Right lobe of liver (tissue), 6 donors: ENCODE results near the gene MED9. TPM values are rescaled to one million over a fixed set of nuclear protein-coding genes. Genes with fewer than 3 reads are reported as not detected.

Source experiments
- ATAC-seq, 4 donors: fragments of 200-7000 bp; cut with Tn5 transposase; one replicate each; pipeline ENCODE4 v1.9.1; 2020; ENCODE audit warnings: mild to moderate bottlenecking in 4 of 4, moderate library complexity in 4 of 4
- DNase-seq, 3 donors: peaks; one replicate each; pipeline ENCODE4 v3.0.0-alpha.2; 2020
- H3K27ac ChIP-seq, 3 donors: fragments of 200-600 bp; one replicate each; pipeline ENCODE4 v1.8.0; 2022
- H3K27me3 ChIP-seq, 2 donors: fragments of 200-600 bp; one replicate each; pipeline ENCODE4 v1.8.0; 2022
- H3K36me3 ChIP-seq, 4 donors: fragments of 200-600 bp; sonication (generic) in 1 of 4; one replicate each; pipeline versions ENCODE4 v1.5.1 to v1.8.0; 2017 to 2022; ENCODE audit warnings: control low read depth in 1 of 4
- H3K4me1 ChIP-seq, 4 donors: fragments of 200-600 bp; sonication (generic) in 1 of 4; one replicate each; pipeline versions ENCODE4 v1.5.1 to v1.8.0; 2017 to 2022; ENCODE audit warnings: control low read depth in 1 of 4
- H3K4me3 ChIP-seq, 3 donors: fragments of 200-600 bp; one replicate each; pipeline ENCODE4 v1.8.0; 2022
- H3K9me3 ChIP-seq, 4 donors: fragments of 200-600 bp; sonication (generic) in 1 of 4; one replicate each; pipeline versions ENCODE4 v1.5.1 to v1.8.0; 2017 to 2022; ENCODE audit warnings: control low read depth in 1 of 4
- POLR2A ChIP-seq: fragments of 450-650 bp; IDR thresholded peaks from one replicate; pipeline ENCODE4 v1.6.1; 2017; ENCODE audit warnings: antibody characterized with exemption, mild to moderate bottlenecking
- WGBS: methylation state at CpG from one replicate; pipeline ENCODE4 v1.1.6; 2018; ENCODE audit warnings: low coverage, low lambda C conversion rate; ENCODE audit not compliant: insufficient coverage; ENCODE audit errors: missing lambda C conversion rate; 5-methylcytosine and 5-hydroxymethylcytosine counted together
- intact Hi-C, 2 donors: fragments of 100-400 bp; cut with DNase I; formaldehyde crosslinking; loops; one replicate each; pipeline versions ENCODE4 v1.11.2 to v1.14.1; 2022
- total RNA-seq, 6 experiments: library from RNA; depleted of rRNA in 2 of 6; stranded (reverse); fragments of >200 nt in 2 of 6; fragmentation: NEBNext Ultra II Directional in 3 of 6; extraction: Animal tissue kit (Norgen Biotek cat#: 25700) in 3 of 6; gene quantifications; one replicate each; pipeline versions ENCODE4 v1.1.0 to v1.2.4, GENCODE V29; 2016 to 2023
- TF ChIP-seq, protein P1 (sequence below), 4 donors: fragments of 200-600 bp in 3 of 4; fragments of 450-650 bp in 1 of 4; IDR thresholded peaks; one replicate each; pipeline versions ENCODE4 v1.5.1 to v1.8.0; 2016 to 2022; ENCODE audit warnings: antibody characterized with exemption in 4 of 4, mild to moderate bottlenecking in 2 of 4
- donor health status: DM: no; HTN: yes; CAD: no.
- donor health status: DM: no; HTN: no; CAD: no.
- donor health status: DM: no; HTN: no; CAD: no.
- donor health status: DM: no; HTN: yes; CAD: no.
- donor health status: DM: no; HTN: yes; CAD: no.

Gene MED9
- total RNA-seq, 6 experiments from 2014 or later, result 5.7 to 24.4 (median 12.4) TPM

DNA sequence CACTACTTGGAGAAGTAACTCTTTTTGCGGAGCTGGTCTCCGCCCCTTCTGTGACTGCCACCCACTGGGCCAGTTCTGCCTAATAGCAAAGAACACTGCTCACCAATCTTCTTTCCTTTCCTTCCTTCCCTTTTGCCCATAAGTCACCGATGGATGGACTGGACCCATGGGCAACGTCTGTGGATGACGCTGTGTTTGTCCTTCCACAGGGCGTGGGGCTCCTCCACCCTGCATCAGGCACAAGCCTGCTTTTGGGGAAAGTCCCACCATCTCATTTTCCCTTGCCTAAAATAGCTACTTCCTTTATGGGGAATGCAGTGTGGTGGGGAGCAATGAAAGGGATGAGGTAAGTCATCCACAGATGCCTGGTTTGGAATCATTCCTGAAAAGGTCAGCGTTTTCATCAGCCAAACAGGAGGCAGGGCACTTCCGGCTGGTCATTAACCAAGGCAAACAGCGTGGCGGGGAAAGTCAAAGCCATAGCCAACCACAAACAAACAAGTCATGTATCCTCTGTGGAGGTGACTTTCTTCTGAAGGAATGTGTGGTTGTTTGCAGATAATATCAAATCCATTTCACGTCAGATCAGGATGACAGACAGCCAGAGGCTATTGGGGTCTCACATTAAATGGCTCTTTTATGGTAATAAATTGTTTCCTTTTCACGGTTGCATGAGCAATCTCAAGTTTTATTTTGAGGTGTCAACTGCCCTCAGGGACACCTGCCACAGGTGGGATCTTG lies 30.7 kb upstream of the MED9 start:
- H3K27me3 ChIP-seq, result no peaks in the 10 kb centered on the region
- peak; percentile 73 to 86 (median 82) for ATAC-seq
- DNase-seq, result peak; percentile 78 to 87 (median 85)
- peaks cover 0 to 42% (median 19%) of the 10 kb centered on the region in 4 donors for H3K4me1 ChIP-seq
- no peak overlapping the region for H3K4me3 ChIP-seq
- peak overlapping the region; percentile 80 to 97 (median 91) for H3K27ac ChIP-seq
- no peak for TF ChIP-seq POLR2A
- TF ChIP-seq, protein P1, sequence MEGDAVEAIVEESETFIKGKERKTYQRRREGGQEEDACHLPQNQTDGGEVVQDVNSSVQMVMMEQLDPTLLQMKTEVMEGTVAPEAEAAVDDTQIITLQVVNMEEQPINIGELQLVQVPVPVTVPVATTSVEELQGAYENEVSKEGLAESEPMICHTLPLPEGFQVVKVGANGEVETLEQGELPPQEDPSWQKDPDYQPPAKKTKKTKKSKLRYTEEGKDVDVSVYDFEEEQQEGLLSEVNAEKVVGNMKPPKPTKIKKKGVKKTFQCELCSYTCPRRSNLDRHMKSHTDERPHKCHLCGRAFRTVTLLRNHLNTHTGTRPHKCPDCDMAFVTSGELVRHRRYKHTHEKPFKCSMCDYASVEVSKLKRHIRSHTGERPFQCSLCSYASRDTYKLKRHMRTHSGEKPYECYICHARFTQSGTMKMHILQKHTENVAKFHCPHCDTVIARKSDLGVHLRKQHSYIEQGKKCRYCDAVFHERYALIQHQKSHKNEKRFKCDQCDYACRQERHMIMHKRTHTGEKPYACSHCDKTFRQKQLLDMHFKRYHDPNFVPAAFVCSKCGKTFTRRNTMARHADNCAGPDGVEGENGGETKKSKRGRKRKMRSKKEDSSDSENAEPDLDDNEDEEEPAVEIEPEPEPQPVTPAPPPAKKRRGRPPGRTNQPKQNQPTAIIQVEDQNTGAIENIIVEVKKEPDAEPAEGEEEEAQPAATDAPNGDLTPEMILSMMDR (IDR thresholded peaks at IDR 0.05), result no peak
- 20% methylated on average over 11 of the region's 12 CpGs for WGBS
- H3K9me3 ChIP-seq, result no peaks in the 10 kb centered on the region
- intact Hi-C loops, result loop anchor here in 1 of 2 donors (5.0 kb wide), 1 partner anchor 39 kb away; no protein-coding TSS in a partner anchor
- no peaks in the 10 kb centered on the region for H3K36me3 ChIP-seq

DNA sequence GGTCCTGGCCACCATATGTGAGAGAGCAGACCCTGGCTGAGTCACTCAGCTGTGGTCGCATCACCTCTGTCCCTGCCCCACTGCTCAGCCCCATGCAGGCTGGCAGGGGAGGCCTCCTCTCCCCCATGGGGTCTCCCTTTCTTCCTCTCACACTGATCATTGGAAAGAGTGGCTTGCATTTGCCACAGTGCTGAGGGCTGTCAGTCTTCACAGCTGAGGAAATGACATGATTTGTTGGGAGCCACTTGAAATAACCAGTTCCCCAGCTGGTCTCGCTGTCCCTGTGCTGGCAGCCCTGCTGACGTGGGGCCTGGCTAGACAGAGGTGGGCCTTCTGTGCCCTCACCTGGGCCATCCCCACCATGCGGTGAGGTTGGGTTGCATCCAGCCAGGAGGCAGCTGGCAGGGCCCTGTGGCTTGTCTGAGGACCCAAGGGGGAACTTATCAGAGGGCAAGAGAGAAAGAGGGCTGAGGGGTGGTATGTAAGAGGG lies 30.1 kb upstream of the MED9 start:
- H3K4me3 ChIP-seq, result no peak overlapping the region
- ATAC-seq (peak; percentile 2 to 30 (median 16)), DNase-seq (no peak)

DNA sequence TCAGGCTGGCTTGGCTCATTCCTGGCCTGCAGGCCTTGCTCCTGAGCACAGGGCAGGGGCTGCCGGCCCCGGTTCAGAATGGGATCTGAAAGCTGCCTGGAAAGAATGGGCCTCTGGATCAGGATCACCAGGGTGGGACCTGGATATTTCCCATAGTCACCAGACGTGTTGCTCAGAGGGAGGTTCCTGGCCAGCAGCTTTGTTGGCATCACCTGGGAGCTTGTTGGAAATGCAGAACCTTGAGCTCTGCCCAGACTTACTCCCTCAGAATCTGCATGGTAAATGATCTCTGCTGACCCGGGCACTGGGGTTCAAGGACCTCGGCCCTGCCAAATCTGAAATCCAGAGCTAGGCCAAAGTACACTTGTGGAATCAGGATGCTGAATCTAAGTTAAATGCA lies 29.5 kb upstream of the MED9 start:
- Histone ChIP-seq H3K27me3 (no peaks in the 10 kb centered on the region), H3K4me3 (no peak overlapping the region), H3K4me1 (peaks cover 0 to 42% (median 19%) of the 10 kb centered on the region in 4 donors), H3K9me3 (no peaks in the 10 kb centered on the region), H3K36me3 (no peaks in the 10 kb centered on the region), H3K27ac (peak overlapping the region; percentile 80 to 97 (median 91))
- DNase-seq, result peak; percentile 71 to 81 (median 76)
- intact Hi-C loops, result loop anchor here in 1 of 2 donors (5.0 kb wide), 1 partner anchor 40 kb away; no protein-coding TSS in a partner anchor
- ATAC-seq, result peak; percentile 62 to 78 (median 70)
- TF ChIP-seq POLR2A, result peak; percentile 60
- TF ChIP-seq, protein P1 (IDR thresholded peaks at IDR 0.05), result no peak
- 20% methylated on average over 1 of the region's 5 CpGs for WGBS

More for the DNA sequence above, 30.1 kb upstream of the MED9 start:
- intact Hi-C loops, result loop anchor here in 1 of 2 donors (5.0 kb wide), 1 partner anchor 39 kb away; no protein-coding TSS in a partner anchor
- TF ChIP-seq POLR2A, result no peak
- TF ChIP-seq, protein P1 (IDR thresholded peaks at IDR 0.05), result no peak
- 50% methylated on average over 2 of the region's 4 CpGs for WGBS
- H3K4me1 ChIP-seq, result peaks cover 0 to 42% (median 19%) of the 10 kb centered on the region in 4 donors
- H3K36me3 ChIP-seq, result no peaks in the 10 kb centered on the region
- no peaks in the 10 kb centered on the region for H3K9me3 ChIP-seq
- peak overlapping the region; percentile 80 to 97 (median 91) for H3K27ac ChIP-seq
- no peaks in the 10 kb centered on the region for H3K27me3 ChIP-seq

GRCh38 chr17:17448076-17448475 lies 28.7 kb upstream of the MED9 start:
- H3K27ac ChIP-seq, result peak overlapping the region in 1 of 3 donors; percentile 97
- intact Hi-C loops, result loop anchor here in 1 of 2 donors (5.0 kb wide), 1 partner anchor 41 kb away; no protein-coding TSS in a partner anchor
- no peaks in the 10 kb centered on the region for H3K27me3 ChIP-seq
- TF ChIP-seq, protein P1 (IDR thresholded peaks at IDR 0.05), result no peak
- TF ChIP-seq POLR2A, result no peak
- ATAC-seq (no peak), DNase-seq (no peak)
- H3K36me3 ChIP-seq, result no peaks in the 10 kb centered on the region
- H3K9me3 ChIP-seq, result no peaks in the 10 kb centered on the region
- WGBS, result 63% methylated on average over 5 of the region's 5 CpGs
- peaks cover 0 to 42% (median 19%) of the 10 kb centered on the region in 4 donors for H3K4me1 ChIP-seq
- no peak overlapping the region for H3K4me3 ChIP-seq
